Transverse colon (tissue), 4 donors: ENCODE data around the gene RELB. TPM values are rescaled to one million over a fixed set of nuclear protein-coding genes. Genes with fewer than 3 reads are reported as not detected.

Experiments
- DNase-seq: peaks from one replicate; pipeline ENCODE4 v3.0.0-alpha.2; 2019
- H3K27ac ChIP-seq, 4 donors: fragments of 200-600 bp; sonication (generic); 2 replicates each; pipeline ENCODE4 v1.5.1; 2016 to 2018; ENCODE audit warnings: inconsistent platforms in 4 of 4
- H3K27me3 ChIP-seq: fragments of 200-600 bp; sonication (generic); 2 replicates; pipeline ENCODE4 v1.5.1; 2017; ENCODE audit warnings: inconsistent platforms
- H3K36me3 ChIP-seq, 4 donors: fragments of 200-600 bp; sonication (generic); 2 replicates each; pipeline ENCODE4 v1.5.1; 2017 to 2019; ENCODE audit warnings: inconsistent platforms in 4 of 4
- H3K4me1 ChIP-seq, 4 donors: fragments of 200-600 bp; sonication (generic); 2 replicates each; pipeline ENCODE4 v1.5.1; 2017 to 2020; ENCODE audit warnings: inconsistent platforms in 4 of 4
- H3K4me3 ChIP-seq, 4 donors: fragments of 200-600 bp; sonication (generic); 1 replicate in 1 of 4; 2 replicates in 3 of 4; pipeline versions ENCODE4 v1.5.1 to v1.6.1; 2017 to 2019; ENCODE audit warnings: inconsistent platforms in 4 of 4
- H3K9me3 ChIP-seq, 2 donors: fragments of 200-600 bp; sonication (generic); 2 replicates each; pipeline ENCODE4 v1.5.1; 2017 to 2019; ENCODE audit warnings: inconsistent platforms in 2 of 2
- EP300 ChIP-seq: sonication (generic); formaldehyde crosslinking; IDR thresholded peaks from one replicate; pipeline ENCODE4 v1.6.1; 2017; ENCODE audit warnings: antibody characterized with exemption, low read depth
- POLR2A ChIP-seq: fragments of 450-650 bp; IDR thresholded peaks from one replicate; pipeline ENCODE4 v1.6.1; 2016; ENCODE audit warnings: antibody characterized with exemption, mild to moderate bottlenecking, moderate library complexity
- POLR2AphosphoS5 ChIP-seq, 3 donors: sonication (generic); formaldehyde crosslinking; IDR thresholded peaks; one replicate each; pipeline ENCODE4 v1.6.1; 2016; ENCODE audit warnings: antibody characterized with exemption in 3 of 3
- WGBS, 2 donors: methylation state at CpG; one replicate each; pipeline ENCODE4 v1.1.5; 2018; ENCODE audit warnings: low coverage in 1 of 2; 5-methylcytosine and 5-hydroxymethylcytosine counted together
- in situ Hi-C, 4 donors: fragments of 200-750 bp; cut with MboI; loops; one replicate each; pipeline versions ENCODE4 v1.15.0 to v1.15.1; 2017; ENCODE audit warnings: low sequenced_read_pairs in 3 of 4, low pct_ligation_motif_present in 1 of 4, low pct_unique_long_range_greater_than_20kb in 1 of 4
- intact Hi-C: fragments of 100-400 bp; cut with DNase I; formaldehyde crosslinking; loops from one replicate; pipeline ENCODE4 v1.15.1; 2023; ENCODE audit warnings: low total_unique reads
- total RNA-seq, 4 donors: library from RNA; depleted of rRNA; stranded (reverse); fragments of >200 nt; gene quantifications; one replicate each; pipeline ENCODE4 v1.1.0, GENCODE V29; 2016
- TF ChIP-seq, protein P1 (sequence below), 5 experiments: fragments of 200-600 bp in 3 of 5; fragments of 450-650 bp in 2 of 5; sonication (generic) in 3 of 5; IDR thresholded peaks; 1 replicate in 2 of 5; 2 replicates in 3 of 5; pipeline ENCODE4 v1.5.1; 2016 to 2017; ENCODE audit warnings: antibody characterized with exemption in 5 of 5, inconsistent platforms in 3 of 5, mild to moderate bottlenecking in 2 of 5, moderate library complexity in 1 of 5

RELB gene
- total RNA-seq, 4 donors from 2014 or later = 11.9 to 58.4 (median 34.8) TPM

DNA sequence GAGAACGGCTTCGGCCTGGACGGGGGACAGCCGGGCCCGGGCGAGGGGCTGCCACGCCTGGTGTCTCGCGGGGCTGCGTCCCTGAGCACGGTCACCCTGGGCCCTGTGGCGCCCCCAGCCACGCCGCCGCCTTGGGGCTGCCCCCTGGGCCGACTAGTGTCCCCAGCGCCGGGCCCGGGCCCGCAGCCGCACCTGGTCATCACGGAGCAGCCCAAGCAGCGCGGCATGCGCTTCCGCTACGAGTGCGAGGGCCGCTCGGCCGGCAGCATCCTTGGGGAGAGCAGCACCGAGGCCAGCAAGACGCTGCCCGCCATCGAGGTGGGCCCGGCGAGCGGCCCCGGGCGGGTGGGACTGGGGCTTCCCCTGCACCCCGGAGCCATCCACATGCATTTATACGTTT, 10.7 kb downstream of the RELB start:
- Histone ChIP-seq H3K4me1 (peaks cover 0 to 23% (median 15%) of the 10 kb centered on the region in 4 donors), H3K4me3 (no peak overlapping the region), H3K36me3 (peaks cover 0 to 8% (median 0%) of the 10 kb centered on the region in 4 donors), H3K27me3 (no peaks in the 10 kb centered on the region), H3K9me3 (no peaks in the 10 kb centered on the region), H3K27ac (no peak overlapping the region)
- intact Hi-C loops (no loop called here), in situ Hi-C loops (no loop called here)
- TF ChIP-seq EP300 = no peak
- TF ChIP-seq POLR2A = no peak
- TF ChIP-seq, protein P1, sequence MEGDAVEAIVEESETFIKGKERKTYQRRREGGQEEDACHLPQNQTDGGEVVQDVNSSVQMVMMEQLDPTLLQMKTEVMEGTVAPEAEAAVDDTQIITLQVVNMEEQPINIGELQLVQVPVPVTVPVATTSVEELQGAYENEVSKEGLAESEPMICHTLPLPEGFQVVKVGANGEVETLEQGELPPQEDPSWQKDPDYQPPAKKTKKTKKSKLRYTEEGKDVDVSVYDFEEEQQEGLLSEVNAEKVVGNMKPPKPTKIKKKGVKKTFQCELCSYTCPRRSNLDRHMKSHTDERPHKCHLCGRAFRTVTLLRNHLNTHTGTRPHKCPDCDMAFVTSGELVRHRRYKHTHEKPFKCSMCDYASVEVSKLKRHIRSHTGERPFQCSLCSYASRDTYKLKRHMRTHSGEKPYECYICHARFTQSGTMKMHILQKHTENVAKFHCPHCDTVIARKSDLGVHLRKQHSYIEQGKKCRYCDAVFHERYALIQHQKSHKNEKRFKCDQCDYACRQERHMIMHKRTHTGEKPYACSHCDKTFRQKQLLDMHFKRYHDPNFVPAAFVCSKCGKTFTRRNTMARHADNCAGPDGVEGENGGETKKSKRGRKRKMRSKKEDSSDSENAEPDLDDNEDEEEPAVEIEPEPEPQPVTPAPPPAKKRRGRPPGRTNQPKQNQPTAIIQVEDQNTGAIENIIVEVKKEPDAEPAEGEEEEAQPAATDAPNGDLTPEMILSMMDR (IDR thresholded peaks at IDR 0.05) = no peak
- TF ChIP-seq POLR2AphosphoS5 (IDR thresholded peaks at IDR 0.05) = no peak
- 97% methylated on average over 5 to 35 of the region's 42 CpGs for WGBS, 2 donors
- no peak for DNase-seq

DNA sequence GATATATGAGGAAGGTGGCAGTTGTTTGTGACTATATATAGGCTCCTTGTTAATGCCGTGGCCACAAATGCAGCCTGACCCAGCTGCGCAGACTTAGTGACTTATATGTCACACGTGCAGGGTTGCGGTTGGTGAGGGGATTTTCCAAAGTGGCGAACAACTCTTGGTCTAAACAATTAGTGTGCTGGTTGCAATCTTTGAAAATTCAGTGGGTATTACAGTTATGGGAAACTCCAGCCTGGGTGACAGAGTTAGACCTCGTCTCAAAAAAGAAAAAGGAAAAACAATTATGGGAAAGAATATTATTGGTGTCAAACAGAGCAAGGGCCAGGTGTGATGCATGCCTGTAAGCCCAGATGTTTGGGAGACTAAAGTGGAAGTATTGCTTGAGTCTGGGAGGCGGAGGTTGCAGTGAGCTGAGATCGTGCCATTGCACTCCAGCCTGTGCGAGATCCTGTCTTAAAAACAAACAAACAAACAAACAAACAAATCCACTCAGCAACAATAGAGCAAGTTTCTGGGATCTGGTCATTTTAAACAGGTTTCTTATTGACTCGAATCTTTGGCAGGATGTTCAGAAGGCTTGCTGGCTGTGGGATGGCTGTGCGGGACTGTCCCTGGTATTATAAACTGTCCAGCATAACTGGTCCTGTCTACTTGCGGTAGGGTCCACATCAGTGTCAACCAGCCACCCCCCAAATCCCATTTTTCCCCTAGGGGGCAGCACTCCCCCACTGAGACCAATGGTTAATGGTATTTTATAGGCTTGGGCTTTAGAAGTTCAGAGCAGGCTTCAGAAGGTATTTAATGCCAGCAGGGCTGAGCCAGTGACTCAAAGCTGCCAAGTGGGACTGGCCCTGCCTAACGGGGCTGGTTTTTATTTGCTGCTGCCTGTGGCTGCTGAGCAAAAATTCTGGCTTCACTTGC, 15.4 kb downstream of the RELB start:
- intact Hi-C loops = no loop called here
- H3K27me3 ChIP-seq = no peaks in the 10 kb centered on the region
- no peak for TF ChIP-seq POLR2A
- TF ChIP-seq, protein P1 (IDR thresholded peaks at IDR 0.05) = peak; percentile 54 to 69 (median 56)
- no peaks in the 10 kb centered on the region for H3K9me3 ChIP-seq
- WGBS, 2 donors = 40 to 51% methylated on average over 12 to 13 of the region's 13 CpGs
- no peak overlapping the region for H3K4me3 ChIP-seq
- peak; percentile 74 for DNase-seq
- peaks cover 0 to 4% (median 0%) of the 10 kb centered on the region in 4 donors for H3K4me1 ChIP-seq
- peaks cover 0 to 8% (median 0%) of the 10 kb centered on the region in 4 donors for H3K36me3 ChIP-seq
- H3K27ac ChIP-seq = peak overlapping the region; percentile 15 to 61 (median 38)
- in situ Hi-C loops = no loop called here

DNA sequence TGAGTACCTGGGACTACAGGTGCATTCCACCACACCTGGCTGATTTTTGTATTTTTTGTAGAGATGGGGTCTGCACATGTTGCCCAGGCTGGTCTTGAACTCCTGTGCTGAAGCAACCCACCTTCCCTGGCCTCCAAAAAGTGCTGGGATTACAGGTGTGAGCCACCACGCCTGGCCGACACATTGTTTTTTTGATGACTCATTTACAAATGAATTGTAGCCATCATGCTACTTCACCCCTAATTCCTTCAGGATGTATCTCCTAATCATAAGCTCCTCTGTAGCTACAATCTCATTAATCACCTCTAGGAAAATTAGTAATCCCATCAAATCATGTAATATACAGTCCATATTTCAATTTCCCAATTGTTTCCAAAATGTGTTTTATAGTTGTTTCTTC, 17.9 kb downstream of the RELB start:
- no peak overlapping the region for H3K4me3 ChIP-seq
- H3K4me1 ChIP-seq = peaks cover 0 to 4% (median 0%) of the 10 kb centered on the region in 4 donors
- no peaks in the 10 kb centered on the region for H3K9me3 ChIP-seq
- WGBS, 2 donors = 93 to 100% methylated on average over 1 to 2 of the region's 2 CpGs
- H3K36me3 ChIP-seq = peaks cover 0 to under 1% (median 0%) of the 10 kb centered on the region in 4 donors
- no peak for DNase-seq
- no peaks in the 10 kb centered on the region for H3K27me3 ChIP-seq
- no peak overlapping the region for H3K27ac ChIP-seq
- in situ Hi-C loops (no loop called here), intact Hi-C loops (no loop called here)
- TF ChIP-seq POLR2AphosphoS5 (IDR thresholded peaks at IDR 0.05) (no peak), EP300 (no peak), POLR2A (no peak)
- TF ChIP-seq, protein P1 (IDR thresholded peaks at IDR 0.05) = no peak

DNA sequence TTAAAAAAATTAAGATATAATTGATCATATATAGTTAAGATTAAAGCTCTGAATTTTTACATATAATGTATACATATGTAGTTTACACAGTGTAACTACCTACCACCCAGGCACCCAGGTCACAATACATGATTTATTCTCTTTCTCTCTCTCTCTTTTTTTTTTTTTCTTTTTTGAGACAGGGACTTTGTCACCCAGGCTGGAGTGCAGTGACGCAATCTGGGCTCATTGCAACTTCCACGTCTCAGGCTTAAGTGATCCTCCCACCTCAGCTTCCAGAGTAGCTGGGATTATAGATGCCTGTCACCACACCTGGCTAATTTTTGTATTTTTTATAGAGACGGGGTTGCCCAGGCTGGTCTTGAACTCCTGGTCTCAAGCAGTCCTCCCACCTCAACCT, 18.8 kb downstream of the RELB start:
- Histone ChIP-seq H3K27ac (no peak overlapping the region), H3K4me3 (no peak overlapping the region), H3K4me1 (peaks cover 0 to 4% (median 0%) of the 10 kb centered on the region in 4 donors), H3K9me3 (no peaks in the 10 kb centered on the region), H3K36me3 (no peaks in the 10 kb centered on the region), H3K27me3 (no peaks in the 10 kb centered on the region)
- intact Hi-C loops = no loop called here
- WGBS, 2 donors = 75 to 94% methylated on average over 2 to 3 of the region's 3 CpGs
- DNase-seq = no peak
- in situ Hi-C loops = no loop called here
- TF ChIP-seq EP300 = no peak
- no peak for TF ChIP-seq POLR2AphosphoS5 (IDR thresholded peaks at IDR 0.05)
- TF ChIP-seq, protein P1 (IDR thresholded peaks at IDR 0.05) = no peak
- TF ChIP-seq POLR2A = no peak
